ENCODE data around the gene SWAP70.
A peak's percentile ranks its signal among the peaks of the same experiment; 100 is the strongest.
"Not testable (repeated sequence)": the region's sequence is repeated elsewhere in the genome, so short reads cannot be mapped to it uniquely, and the experiment has no call there.

The SWAP70 gene

DNA sequence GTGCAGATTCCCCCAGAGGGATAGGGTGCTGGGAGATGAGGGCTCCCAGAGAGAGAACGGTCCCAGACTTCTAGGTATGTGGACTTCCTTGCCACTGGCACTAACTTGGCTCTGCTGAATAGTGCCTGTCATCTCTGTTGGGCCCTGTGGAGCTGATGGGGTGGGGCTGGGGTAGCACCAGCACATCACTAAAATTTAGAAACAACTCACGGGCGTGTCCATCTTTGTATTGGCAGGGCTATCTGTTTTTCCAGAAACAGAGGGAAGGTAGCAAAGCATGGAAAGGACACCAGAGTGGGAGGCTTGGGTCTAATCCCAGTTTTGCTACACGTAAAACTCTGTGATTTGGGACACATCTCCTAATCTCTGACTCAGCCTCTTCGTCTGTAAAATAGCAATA, 25.8 kb downstream of the SWAP70 start:
- Mint-ChIP-seq H3K9me3 (no peaks in the 10 kb centered on the region), H3K36me3 (ENCODE audit: low read depth) (peaks cover 10% of the 10 kb centered on the region), H3K27ac (no peak overlapping the region), H3K4me1 (no peaks in the 10 kb centered on the region), H3K4me3 (no peak overlapping the region), H3K27me3 (ENCODE audit: low read depth) (no peaks in the 10 kb centered on the region)
- TF ChIP-seq, protein P1, sequence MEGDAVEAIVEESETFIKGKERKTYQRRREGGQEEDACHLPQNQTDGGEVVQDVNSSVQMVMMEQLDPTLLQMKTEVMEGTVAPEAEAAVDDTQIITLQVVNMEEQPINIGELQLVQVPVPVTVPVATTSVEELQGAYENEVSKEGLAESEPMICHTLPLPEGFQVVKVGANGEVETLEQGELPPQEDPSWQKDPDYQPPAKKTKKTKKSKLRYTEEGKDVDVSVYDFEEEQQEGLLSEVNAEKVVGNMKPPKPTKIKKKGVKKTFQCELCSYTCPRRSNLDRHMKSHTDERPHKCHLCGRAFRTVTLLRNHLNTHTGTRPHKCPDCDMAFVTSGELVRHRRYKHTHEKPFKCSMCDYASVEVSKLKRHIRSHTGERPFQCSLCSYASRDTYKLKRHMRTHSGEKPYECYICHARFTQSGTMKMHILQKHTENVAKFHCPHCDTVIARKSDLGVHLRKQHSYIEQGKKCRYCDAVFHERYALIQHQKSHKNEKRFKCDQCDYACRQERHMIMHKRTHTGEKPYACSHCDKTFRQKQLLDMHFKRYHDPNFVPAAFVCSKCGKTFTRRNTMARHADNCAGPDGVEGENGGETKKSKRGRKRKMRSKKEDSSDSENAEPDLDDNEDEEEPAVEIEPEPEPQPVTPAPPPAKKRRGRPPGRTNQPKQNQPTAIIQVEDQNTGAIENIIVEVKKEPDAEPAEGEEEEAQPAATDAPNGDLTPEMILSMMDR (IDR thresholded peaks at IDR 0.05; ENCODE audit: unreplicated experiment in 3 of 3): no peak

DNA sequence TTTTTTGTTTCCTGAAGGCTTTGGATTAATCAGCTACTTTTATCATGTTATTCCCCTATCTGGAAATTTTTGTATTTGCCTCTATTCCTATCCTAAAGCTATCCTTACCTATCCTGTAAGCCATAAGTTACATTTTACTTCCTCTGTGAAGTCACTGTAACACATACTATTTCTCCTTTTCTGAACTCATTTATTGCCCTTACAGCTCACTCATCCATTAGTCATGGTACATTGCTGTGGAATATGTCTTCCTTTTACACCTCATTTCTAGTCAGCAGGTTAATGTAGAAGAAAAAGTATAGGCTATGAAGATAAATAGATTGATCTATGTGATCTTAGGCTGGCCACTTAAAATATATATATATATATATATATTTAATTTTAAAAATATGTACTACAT, 28.0 kb downstream of the SWAP70 start:
- TF ChIP-seq, protein P1 (IDR thresholded peaks at IDR 0.05; ENCODE audit: unreplicated experiment in 3 of 3): no peak
- H3K4me1 Mint-ChIP-seq: no peaks in the 10 kb centered on the region
- no peak overlapping the region for H3K4me3 Mint-ChIP-seq
- peaks cover 24% of the 10 kb centered on the region for H3K36me3 Mint-ChIP-seq (ENCODE audit: low read depth)
- no peak overlapping the region for H3K27ac Mint-ChIP-seq
- no peaks in the 10 kb centered on the region for H3K27me3 Mint-ChIP-seq (ENCODE audit: low read depth)
- no peaks in the 10 kb centered on the region for H3K9me3 Mint-ChIP-seq

DNA sequence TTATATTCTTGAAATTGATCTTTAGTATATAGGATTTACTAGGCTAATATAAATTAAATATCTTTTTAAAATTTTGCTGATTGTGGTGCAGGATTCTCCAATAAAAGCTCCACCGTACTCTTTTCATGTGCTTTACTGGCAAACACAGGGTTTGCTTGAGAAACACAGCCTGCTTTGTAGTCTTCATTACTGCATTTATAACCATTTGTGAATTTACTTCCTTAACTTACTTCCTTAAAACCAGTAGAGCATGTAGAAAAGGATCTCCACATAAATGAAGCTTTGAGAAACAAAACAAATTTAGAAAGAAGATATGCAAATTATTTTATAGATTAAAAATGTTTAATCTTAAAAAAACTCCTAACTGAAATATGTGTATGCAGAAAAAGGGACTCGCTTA, 28.8 kb downstream of the SWAP70 start:
- TF ChIP-seq, protein P1 (IDR thresholded peaks at IDR 0.05; ENCODE audit: unreplicated experiment in 3 of 3): no peak
- no peaks in the 10 kb centered on the region for H3K9me3 Mint-ChIP-seq
- H3K36me3 Mint-ChIP-seq (ENCODE audit: low read depth): peaks cover 28% of the 10 kb centered on the region
- H3K27me3 Mint-ChIP-seq (ENCODE audit: low read depth): no peaks in the 10 kb centered on the region
- no peaks in the 10 kb centered on the region for H3K4me1 Mint-ChIP-seq
- peak overlapping the region in 1 of 3 experiments; percentile 28 for H3K27ac Mint-ChIP-seq
- no peak overlapping the region for H3K4me3 Mint-ChIP-seq

DNA sequence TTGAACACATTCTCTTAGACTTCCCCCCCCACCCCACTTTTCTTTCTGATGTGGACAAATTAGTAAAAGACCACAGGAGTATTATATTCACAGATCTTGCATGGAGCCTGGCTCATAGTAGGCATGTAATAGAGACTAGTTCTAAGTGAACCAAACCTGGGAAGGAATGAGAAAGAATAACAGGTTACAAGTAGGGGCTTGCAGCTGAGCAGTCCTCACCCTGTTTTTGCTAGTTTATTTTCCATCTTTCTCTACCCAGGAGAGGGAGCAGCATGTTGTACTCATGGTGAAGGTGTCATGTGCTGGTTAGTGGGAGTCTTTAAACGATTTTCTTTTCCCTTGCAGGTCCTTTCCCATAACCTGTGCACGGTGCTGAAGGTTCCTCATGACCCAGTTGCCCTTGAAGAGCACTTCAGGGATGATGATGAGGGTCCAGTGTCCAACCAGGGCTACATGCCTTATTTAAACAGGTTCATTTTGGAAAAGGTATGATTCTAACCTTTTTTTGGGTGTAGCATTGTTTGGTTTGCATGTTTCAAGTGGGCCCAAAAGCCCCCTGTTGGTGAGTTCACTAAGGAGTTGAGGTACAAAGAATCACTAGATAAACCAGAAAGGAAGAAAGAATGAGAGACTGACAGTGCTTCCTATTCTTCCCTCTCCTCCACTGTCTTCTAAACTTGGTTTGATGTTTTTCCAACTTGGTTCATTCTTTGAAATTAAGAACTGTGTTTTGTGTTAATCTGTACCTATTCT, 30.1 kb downstream of the SWAP70 start:
- no peaks in the 10 kb centered on the region for H3K4me1 Mint-ChIP-seq
- no peaks in the 10 kb centered on the region for H3K27me3 Mint-ChIP-seq (ENCODE audit: low read depth)
- no peak overlapping the region for H3K27ac Mint-ChIP-seq
- peaks cover 29% of the 10 kb centered on the region for H3K36me3 Mint-ChIP-seq (ENCODE audit: low read depth)
- no peaks in the 10 kb centered on the region for H3K9me3 Mint-ChIP-seq
- TF ChIP-seq, protein P1 (IDR thresholded peaks at IDR 0.05; ENCODE audit: unreplicated experiment in 3 of 3): no peak
- H3K4me3 Mint-ChIP-seq: no peak overlapping the region

DNA sequence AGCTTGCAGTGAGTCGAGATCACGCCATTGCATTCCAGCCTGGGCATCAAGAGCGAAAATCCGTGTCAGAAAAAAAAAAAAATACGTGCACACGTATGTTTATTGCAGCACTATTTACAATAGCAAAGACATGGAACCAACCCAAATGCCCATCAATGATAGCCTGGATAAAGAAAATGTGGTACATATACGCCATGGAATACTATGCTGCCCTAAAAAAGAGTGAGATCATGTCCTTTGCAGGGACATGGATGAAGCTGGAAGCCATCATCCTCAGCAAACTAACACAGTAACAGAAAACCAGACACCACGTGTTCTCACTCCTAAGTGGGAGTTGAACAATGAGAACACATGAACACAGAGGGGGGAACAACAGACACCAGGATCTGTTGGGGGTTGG, 31.4 kb downstream of the SWAP70 start:
- not testable (repeated sequence) for H3K27ac Mint-ChIP-seq; H3K9me3 Mint-ChIP-seq; H3K27me3 Mint-ChIP-seq (ENCODE audit: low read depth); H3K4me3 Mint-ChIP-seq; H3K4me1 Mint-ChIP-seq
- peaks cover 29% of the 10 kb centered on the region for H3K36me3 Mint-ChIP-seq (ENCODE audit: low read depth)

DNA sequence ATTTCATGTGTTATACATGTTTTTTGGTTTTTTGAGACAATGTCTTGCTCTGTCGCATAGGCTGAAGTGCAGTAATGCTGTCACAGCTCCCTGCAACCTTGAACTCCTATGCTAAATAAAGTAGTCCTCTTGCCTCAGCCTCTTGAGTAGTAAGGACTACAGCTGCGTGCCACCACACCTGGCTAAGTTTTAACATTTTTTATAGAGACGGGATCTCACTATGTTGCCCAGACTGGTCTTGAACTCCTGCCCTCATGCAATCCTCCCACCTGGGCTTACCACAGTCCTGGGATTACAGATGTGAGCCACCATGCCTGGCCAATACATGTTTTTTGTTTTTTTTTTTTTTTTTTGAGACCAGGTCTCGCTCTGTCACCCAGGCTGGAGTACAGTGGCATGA, 33.9 kb downstream of the SWAP70 start:
- Mint-ChIP-seq H3K27ac (no peak overlapping the region), H3K27me3 (ENCODE audit: low read depth) (no peaks in the 10 kb centered on the region), H3K4me1 (no peaks in the 10 kb centered on the region), H3K9me3 (no peaks in the 10 kb centered on the region), H3K36me3 (ENCODE audit: low read depth) (peaks cover 29% of the 10 kb centered on the region), H3K4me3 (no peak overlapping the region)
- TF ChIP-seq, protein P1 (IDR thresholded peaks at IDR 0.05; ENCODE audit: unreplicated experiment in 3 of 3): no peak

All from nephron (organoid).